SK-N-SH treated with all-trans-retinoic acid at 6 μM for 48 hours (cell line): ENCODE measurements around the gene PLAGL2.

Experiments used
- ARNTL ChIP-seq: fragments of 450-650 bp; formaldehyde crosslinking; IDR thresholded peaks from 2 replicates; pipeline ENCODE4 v1.5.0; 2020; ENCODE audit warnings: low read depth, mild to moderate bottlenecking, moderate library complexity, borderline replicate concordance
- BACH2 ChIP-seq: fragments of 250-450 bp; sonication (Bioruptor Pico); IDR thresholded peaks from 2 replicates; pipeline ENCODE4 v1.9.0; 2021; ENCODE audit warnings: mild to moderate bottlenecking, borderline replicate concordance
- CSRNP3 ChIP-seq: fragments of 250-450 bp; sonication (Bioruptor Pico); IDR thresholded peaks from 2 replicates; pipeline ENCODE4 v1.5.1; 2021; ENCODE audit warnings: mild to moderate bottlenecking, moderate library complexity
- GLIS3 ChIP-seq: fragments of 250-450 bp; sonication (Bioruptor Pico); IDR thresholded peaks from 2 replicates; pipeline ENCODE4 v1.5.0; 2020; ENCODE audit warnings: mild to moderate bottlenecking, moderate library complexity
- PATZ1 ChIP-seq: fragments of 250-450 bp; sonication (Bioruptor Pico); IDR thresholded peaks from 2 replicates; pipeline ENCODE4 v1.8.0; 2020; ENCODE audit warnings: mild to moderate bottlenecking, moderate library complexity, borderline replicate concordance
- RARB ChIP-seq: fragments of 250-450 bp; sonication (Bioruptor Pico); IDR thresholded peaks from 2 replicates; pipeline ENCODE4 v1.8.0; 2021; ENCODE audit warnings: mild to moderate bottlenecking, moderate library complexity
- ZFP3 ChIP-seq: fragments of 250-450 bp; sonication (Bioruptor Pico); IDR thresholded peaks from 2 replicates; pipeline ENCODE4 v1.5.0; 2020; ENCODE audit warnings: mild to moderate bottlenecking, moderate library complexity

- TF ChIP-seq PATZ1 (CRISPR knock-in tag) = no peak
- no peak for TF ChIP-seq CSRNP3 (CRISPR knock-in tag)
- TF ChIP-seq BACH2 = no peak
- no peak for TF ChIP-seq RARB (CRISPR knock-in tag)
- no peak for TF ChIP-seq ZFP3 (CRISPR knock-in tag)
- TF ChIP-seq GLIS3 (CRISPR knock-in tag) = no peak
- TF ChIP-seq ARNTL (CRISPR knock-in tag) = no peak
Measured at GRCh38 chr20:32149566-32150170, 57.9 kb downstream of the PLAGL2 start.
